Omental fat pad (tissue), 4 donors: ENCODE data around the gene BCL11B. TPM values are rescaled to one million over a fixed set of nuclear protein-coding genes. Genes with fewer than 3 reads are reported as not detected.

Source experiments
- ATAC-seq: fragments of 150-250 bp; one replicate; pipeline ENCODE4 v1.9.1; 2016; ENCODE audit warnings: mild to moderate bottlenecking, moderate library complexity; ENCODE audit not compliant: low FRiP score
- DNase-seq: peaks from one replicate; pipeline ENCODE4 v3.0.0-alpha.2; 2019; ENCODE audit warnings: low spot score
- CTCF ChIP-seq, 3 donors: fragments of 450-650 bp; IDR thresholded peaks; one replicate each; pipeline ENCODE4 v1.5.1; 2016 to 2017; ENCODE audit warnings: antibody characterized with exemption in 3 of 3, mild to moderate bottlenecking in 3 of 3, moderate library complexity in 2 of 3
- total RNA-seq, 4 donors: library from RNA; depleted of rRNA; stranded (reverse); fragments of >200 nt; gene quantifications; one replicate each; pipeline ENCODE4 v1.1.0, GENCODE V29; 2016

The BCL11B gene
- total RNA-seq, 4 donors from 2014 or later, result 0.56 to 2.0 (median 0.77) TPM

- DNase-seq (no peak), ATAC-seq (peak; percentile 76)
- no peak for TF ChIP-seq CTCF (IDR thresholded peaks at IDR 0.05)
Observed at GRCh38 chr14:99192028-99192621, 79.9 kb downstream of the BCL11B start.

GRCh38 chr14:99191395-99192027, 80.5 kb downstream of the BCL11B start:
- ATAC-seq (no peak), DNase-seq (no peak)
- no peak for TF ChIP-seq CTCF (IDR thresholded peaks at IDR 0.05)

- DNase-seq (no peak), ATAC-seq (no peak)
- no peak for TF ChIP-seq CTCF (IDR thresholded peaks at IDR 0.05)
Observed at GRCh38 chr14:99190696-99191394, 81.2 kb downstream of the BCL11B start.

GRCh38 chr14:99189201-99189801, 82.7 kb downstream of the BCL11B start:
- TF ChIP-seq CTCF (IDR thresholded peaks at IDR 0.05), result no peak
- ATAC-seq (no peak), DNase-seq (no peak)

- ATAC-seq (no peak), DNase-seq (no peak)
- TF ChIP-seq CTCF (IDR thresholded peaks at IDR 0.05), result no peak
Observed at GRCh38 chr14:99188731-99189191, 83.2 kb downstream of the BCL11B start.

- no peak for TF ChIP-seq CTCF (IDR thresholded peaks at IDR 0.05)
- DNase-seq (no peak), ATAC-seq (no peak)
Observed at GRCh38 chr14:99187858-99188257, 84.1 kb downstream of the BCL11B start.
